Raji (cell line): ENCODE results near the gene ZCWPW2.
A peak's percentile ranks its signal among the peaks of the same experiment; 100 is the strongest.

Source experiments
- POLR2A ChIP-seq: IDR thresholded peaks from 2 replicates; pipeline ENCODE4 v1.6.1; 2011; ENCODE audit warnings: low read depth, low read length, control low read depth; ENCODE audit not compliant: insufficient read depth

Gene ZCWPW2

GRCh38 chr3:28348629-28349468 lies at the start of gene ZCWPW2, which contains the start of gene AZI2:
ZCWPW2 (plus strand) TSS chr3:28348721; CDS start chr3:28413069, 64,348 bp downstream.
AZI2 (minus strand) TSS chr3:28348824; CDS start chr3:28340617, 8,207 bp downstream.
- peak; percentile 66 for TF ChIP-seq POLR2A

- no peak for TF ChIP-seq POLR2A
Measured at GRCh38 chr3:28299705-28300104, 48.8 kb upstream of the ZCWPW2 start.

GRCh38 chr3:28300345-28300962 lies 48.1 kb upstream of the ZCWPW2 start:
- TF ChIP-seq POLR2A, result no peak

GRCh38 chr3:28301688-28302087 lies 46.8 kb upstream of the ZCWPW2 start:
- no peak for TF ChIP-seq POLR2A

- no peak for TF ChIP-seq POLR2A
Measured at GRCh38 chr3:28308196-28308595, 40.3 kb upstream of the ZCWPW2 start.

- no peak for TF ChIP-seq POLR2A
Measured at GRCh38 chr3:28315711-28316110, 32.8 kb upstream of the ZCWPW2 start.

- TF ChIP-seq POLR2A, result no peak
Measured at GRCh38 chr3:28316226-28316625, 32.3 kb upstream of the ZCWPW2 start.

GRCh38 chr3:28317438-28318022 lies 31.0 kb upstream of the ZCWPW2 start:
- no peak for TF ChIP-seq POLR2A

GRCh38 chr3:28320981-28321380 lies 27.5 kb upstream of the ZCWPW2 start:
- no peak for TF ChIP-seq POLR2A

- TF ChIP-seq POLR2A, result no peak
Measured at GRCh38 chr3:28322464-28322863, 26.1 kb upstream of the ZCWPW2 start.

GRCh38 chr3:28326458-28326926 lies 22.0 kb upstream of the ZCWPW2 start:
- no peak for TF ChIP-seq POLR2A

GRCh38 chr3:28328188-28329151 lies 20.1 kb upstream of the ZCWPW2 start:
- no peak for TF ChIP-seq POLR2A

- TF ChIP-seq POLR2A, result no peak
Measured at GRCh38 chr3:28334552-28334951, 14.0 kb upstream of the ZCWPW2 start.

GRCh38 chr3:28335246-28335645 lies 13.3 kb upstream of the ZCWPW2 start:
- no peak for TF ChIP-seq POLR2A

GRCh38 chr3:28337230-28337629 lies 11.3 kb upstream of the ZCWPW2 start:
- no peak for TF ChIP-seq POLR2A
